Measurements from ENCODE around the gene RASL11B.

DNA sequence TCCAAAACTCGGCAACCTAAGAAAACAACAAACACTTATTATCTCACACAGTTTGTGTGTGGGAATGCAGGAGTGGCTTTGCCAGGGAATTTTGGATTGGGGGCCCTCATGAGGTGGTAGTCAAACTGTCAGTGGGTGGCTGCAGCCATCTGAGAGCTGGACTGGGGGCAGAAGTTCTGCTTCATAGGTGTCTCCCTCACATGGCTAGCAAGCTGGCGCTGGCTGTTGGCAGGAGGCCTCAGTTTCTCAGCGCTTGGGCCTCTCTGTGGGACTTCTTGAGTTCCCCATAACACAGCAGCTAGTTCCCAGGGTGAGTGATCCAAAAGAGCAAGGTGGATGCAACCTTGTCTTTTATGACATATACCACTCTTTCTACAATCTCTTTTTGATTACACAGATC is 26.0 kb upstream of the RASL11B start:
- TF ChIP-seq POLR2A (IDR thresholded peaks at IDR 0.05; ENCODE audit: low read depth, low read length) (no peak), JUN (IDR thresholded peaks at IDR 0.05; ENCODE audit: borderline replicate concordance, insufficient read depth, insufficient read length, low read depth) (no peak)
- TF ChIP-seq, protein P1, sequence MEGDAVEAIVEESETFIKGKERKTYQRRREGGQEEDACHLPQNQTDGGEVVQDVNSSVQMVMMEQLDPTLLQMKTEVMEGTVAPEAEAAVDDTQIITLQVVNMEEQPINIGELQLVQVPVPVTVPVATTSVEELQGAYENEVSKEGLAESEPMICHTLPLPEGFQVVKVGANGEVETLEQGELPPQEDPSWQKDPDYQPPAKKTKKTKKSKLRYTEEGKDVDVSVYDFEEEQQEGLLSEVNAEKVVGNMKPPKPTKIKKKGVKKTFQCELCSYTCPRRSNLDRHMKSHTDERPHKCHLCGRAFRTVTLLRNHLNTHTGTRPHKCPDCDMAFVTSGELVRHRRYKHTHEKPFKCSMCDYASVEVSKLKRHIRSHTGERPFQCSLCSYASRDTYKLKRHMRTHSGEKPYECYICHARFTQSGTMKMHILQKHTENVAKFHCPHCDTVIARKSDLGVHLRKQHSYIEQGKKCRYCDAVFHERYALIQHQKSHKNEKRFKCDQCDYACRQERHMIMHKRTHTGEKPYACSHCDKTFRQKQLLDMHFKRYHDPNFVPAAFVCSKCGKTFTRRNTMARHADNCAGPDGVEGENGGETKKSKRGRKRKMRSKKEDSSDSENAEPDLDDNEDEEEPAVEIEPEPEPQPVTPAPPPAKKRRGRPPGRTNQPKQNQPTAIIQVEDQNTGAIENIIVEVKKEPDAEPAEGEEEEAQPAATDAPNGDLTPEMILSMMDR (IDR thresholded peaks at IDR 0.05; ENCODE audit: extremely low read depth in 1 of 2, insufficient read depth in 1 of 2, low read depth in 1 of 2, low read length in 2 of 2): no peak
